Endodermal cell (in vitro differentiated cells): ENCODE results near the gene CMA1. TPM values are rescaled to one million over a fixed set of nuclear protein-coding genes. Genes with fewer than 3 reads are reported as not detected.
A peak's percentile ranks its signal among the peaks of the same experiment; 100 is the strongest.

Source experiments
- DNase-seq: peaks from one replicate; pipeline ENCODE4 v3.0.0-alpha.2; 2017
- H3K27ac ChIP-seq: 2 replicates; pipeline ENCODE4 v1.5.1; 2013; ENCODE audit warnings: mild to moderate bottlenecking, low read depth, low read length, moderate library complexity
- H3K27me3 ChIP-seq: 2 replicates; pipeline ENCODE4 v1.6.1; 2013; ENCODE audit warnings: mild to moderate bottlenecking, low read length, moderate library complexity; ENCODE audit not compliant: insufficient read depth, control insufficient read depth, poor library complexity, severe bottlenecking
- H3K36me3 ChIP-seq: 2 replicates; pipeline ENCODE4 v1.7.0; 2013; ENCODE audit warnings: mild to moderate bottlenecking, low read length, moderate library complexity; ENCODE audit not compliant: control insufficient read depth, insufficient read depth
- H3K4me1 ChIP-seq: one replicate; pipeline ENCODE4 v1.7.0; 2013; ENCODE audit warnings: low read length; ENCODE audit not compliant: control insufficient read depth, insufficient read depth
- H3K4me3 ChIP-seq: 2 replicates; pipeline ENCODE4 v1.5.1; 2013; ENCODE audit warnings: mild to moderate bottlenecking, low read length, moderate library complexity
- H3K9ac ChIP-seq: 2 replicates; pipeline ENCODE4 v1.6.1; 2013; ENCODE audit warnings: mild to moderate bottlenecking, low read length, moderate library complexity; ENCODE audit not compliant: poor library complexity, severe bottlenecking; ENCODE audit errors: extremely low read depth
- H3K9me3 ChIP-seq: 2 replicates; pipeline ENCODE4 v1.6.1; 2013; ENCODE audit warnings: mild to moderate bottlenecking, low read length, moderate library complexity; ENCODE audit not compliant: control insufficient read depth
- H3K27ac Mint-ChIP-seq: 2 replicates; pipeline ENCODE4 v1.8.0; 2020; ENCODE audit warnings: mixed read lengths
- H3K27me3 Mint-ChIP-seq: 2 replicates; pipeline ENCODE4 v1.8.0; 2021; ENCODE audit warnings: mild to moderate bottlenecking, mixed read lengths; ENCODE audit not compliant: insufficient read depth
- H3K36me3 Mint-ChIP-seq: 2 replicates; pipeline ENCODE4 v1.8.0; 2020; ENCODE audit warnings: low read depth, mixed read lengths
- H3K4me1 Mint-ChIP-seq: 2 replicates; pipeline ENCODE4 v1.8.0; 2020; ENCODE audit warnings: mixed read lengths
- H3K4me3 Mint-ChIP-seq: 2 replicates; pipeline ENCODE4 v1.8.0; 2020; ENCODE audit warnings: mild to moderate bottlenecking, moderate library complexity, mixed read lengths
- H3K9me3 Mint-ChIP-seq: 2 replicates; pipeline ENCODE4 v1.8.0; 2020; ENCODE audit warnings: mild to moderate bottlenecking, mixed read lengths
- WGBS, 2 experiments: methylation state at CpG; one replicate each; pipeline versions ENCODE4 v1.1.5 to v1.1.7; 2013; ENCODE audit warnings: missing lambda C conversion rate in 2 of 2, mixed read lengths in 1 of 2; ENCODE audit not compliant: insufficient coverage in 1 of 2, insufficient read length in 1 of 2; 5-methylcytosine and 5-hydroxymethylcytosine counted together
- total RNA-seq, 2 donors: library from RNA; stranded (reverse); fragmentation: NEBNext Ultra II Directional in 1 of 2; extraction: Animal tissue kit (Norgen Biotek cat#: 25700) in 1 of 2; gene quantifications; 2 replicates in 1 of 2; 3 replicates in 1 of 2; pipeline ENCODE4 v1.2.1, GENCODE V29; 2021
- TF ChIP-seq, protein P1 (sequence below): fragments of 200-600 bp; sonication (generic); conservative IDR thresholded peaks from 2 replicates; pipeline ENCODE4 v1.5.0; 2021; ENCODE audit warnings: antibody characterized with exemption, mild to moderate bottlenecking

CMA1 gene
- total RNA-seq, 2 donors from 2014 or later, result not detected

DNA sequence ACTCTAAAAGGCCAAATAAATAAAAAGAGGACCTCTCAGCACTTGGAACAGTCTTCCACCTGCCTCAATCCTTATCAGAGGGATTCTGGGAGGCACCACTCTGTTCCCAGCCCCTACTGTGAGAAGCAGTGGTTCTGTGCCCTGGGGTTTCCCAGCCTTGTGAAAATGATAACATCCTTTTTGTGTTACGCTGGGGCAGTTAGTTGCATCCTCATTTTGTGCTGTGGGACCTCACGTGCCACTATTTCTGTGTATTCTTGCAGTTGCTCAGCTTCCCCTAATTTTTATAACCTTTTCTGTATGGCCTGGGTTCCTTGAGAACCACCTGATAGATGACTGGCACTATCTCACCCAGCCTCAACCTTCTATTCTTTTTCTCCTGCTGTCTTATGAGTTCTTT is 10.8 kb upstream of the CMA1 start:
- no peaks in the 10 kb centered on the region for H3K36me3 Mint-ChIP-seq
- H3K4me1 Mint-ChIP-seq, result no peaks in the 10 kb centered on the region
- H3K4me3 Mint-ChIP-seq, result no peak overlapping the region
- Histone ChIP-seq H3K27me3 (no peaks in the 10 kb centered on the region), H3K9ac (no peak overlapping the region), H3K9me3 (no peaks in the 10 kb centered on the region), H3K4me3 (no peak overlapping the region), H3K27ac (no peak overlapping the region), H3K4me1 (no peaks in the 10 kb centered on the region), H3K36me3 (no peaks in the 10 kb centered on the region)
- peaks cover 14% of the 10 kb centered on the region for H3K27me3 Mint-ChIP-seq
- TF ChIP-seq, protein P1, sequence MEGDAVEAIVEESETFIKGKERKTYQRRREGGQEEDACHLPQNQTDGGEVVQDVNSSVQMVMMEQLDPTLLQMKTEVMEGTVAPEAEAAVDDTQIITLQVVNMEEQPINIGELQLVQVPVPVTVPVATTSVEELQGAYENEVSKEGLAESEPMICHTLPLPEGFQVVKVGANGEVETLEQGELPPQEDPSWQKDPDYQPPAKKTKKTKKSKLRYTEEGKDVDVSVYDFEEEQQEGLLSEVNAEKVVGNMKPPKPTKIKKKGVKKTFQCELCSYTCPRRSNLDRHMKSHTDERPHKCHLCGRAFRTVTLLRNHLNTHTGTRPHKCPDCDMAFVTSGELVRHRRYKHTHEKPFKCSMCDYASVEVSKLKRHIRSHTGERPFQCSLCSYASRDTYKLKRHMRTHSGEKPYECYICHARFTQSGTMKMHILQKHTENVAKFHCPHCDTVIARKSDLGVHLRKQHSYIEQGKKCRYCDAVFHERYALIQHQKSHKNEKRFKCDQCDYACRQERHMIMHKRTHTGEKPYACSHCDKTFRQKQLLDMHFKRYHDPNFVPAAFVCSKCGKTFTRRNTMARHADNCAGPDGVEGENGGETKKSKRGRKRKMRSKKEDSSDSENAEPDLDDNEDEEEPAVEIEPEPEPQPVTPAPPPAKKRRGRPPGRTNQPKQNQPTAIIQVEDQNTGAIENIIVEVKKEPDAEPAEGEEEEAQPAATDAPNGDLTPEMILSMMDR, result no peak
- no peak for DNase-seq
- 88 to 90% methylated on average over 2 of the region's 2 CpGs for WGBS, 2 experiments
- H3K27ac Mint-ChIP-seq, result no peak overlapping the region
- H3K9me3 Mint-ChIP-seq, result peaks cover 2% of the 10 kb centered on the region

DNA sequence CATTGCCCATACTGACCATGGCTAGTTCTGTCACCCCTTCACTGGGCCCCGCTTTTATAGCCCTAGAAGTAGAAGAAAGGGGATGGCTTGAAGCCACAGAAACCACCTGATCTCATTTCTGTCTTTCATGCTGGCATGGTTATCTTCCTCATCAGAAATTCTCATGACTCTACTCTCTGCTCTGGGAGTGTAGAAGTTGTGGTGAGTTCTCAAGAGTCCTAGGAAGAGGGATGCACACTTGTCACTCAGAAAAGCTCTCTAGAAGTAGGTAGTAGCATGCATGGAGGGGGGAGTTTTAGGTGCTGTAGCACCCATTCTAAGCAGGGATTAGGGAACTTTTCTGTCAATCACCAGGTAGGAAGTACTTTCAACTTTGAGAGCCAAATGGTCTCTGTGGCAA is 6.1 kb upstream of the CMA1 start:
- peaks cover 2% of the 10 kb centered on the region for H3K9me3 Mint-ChIP-seq
- WGBS, 2 experiments, result 93% methylated on average over 1 of the region's 1 CpG; no CpG with 5 or more reads in 1 of the 2 experiments

DNA sequence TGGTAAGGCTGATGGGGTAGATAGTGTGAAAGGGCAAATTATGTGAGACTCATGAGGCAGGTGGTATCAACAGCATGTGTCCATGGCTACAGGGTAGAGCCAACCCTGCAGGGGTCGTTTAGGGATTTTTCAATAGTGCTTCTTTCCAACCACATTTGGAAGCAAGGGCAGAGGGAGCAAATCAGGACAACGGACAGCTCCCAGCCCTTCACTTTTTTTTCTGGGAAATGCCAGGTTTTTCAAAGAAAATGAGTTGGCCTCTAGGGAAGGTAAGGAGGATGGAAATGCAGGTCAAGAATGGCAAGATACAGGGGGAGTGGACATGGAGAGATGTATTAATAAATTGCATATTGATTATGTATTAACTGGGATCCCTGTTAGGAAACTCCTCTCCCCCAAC is 4.9 kb upstream of the CMA1 start:
- Mint-ChIP-seq H3K36me3 (no peaks in the 10 kb centered on the region), H3K27me3 (peaks cover 7% of the 10 kb centered on the region), H3K4me1 (no peaks in the 10 kb centered on the region), H3K4me3 (no peak overlapping the region), H3K9me3 (peaks cover 2% of the 10 kb centered on the region), H3K27ac (no peak overlapping the region)
- 10 to 40% methylated on average over 1 to 2 of the region's 2 CpGs for WGBS, 2 experiments
- Histone ChIP-seq H3K9ac (no peak overlapping the region), H3K9me3 (no peaks in the 10 kb centered on the region), H3K36me3 (no peaks in the 10 kb centered on the region), H3K27me3 (peaks cover 23% of the 10 kb centered on the region), H3K27ac (no peak overlapping the region), H3K4me3 (no peak overlapping the region), H3K4me1 (no peaks in the 10 kb centered on the region)
- DNase-seq, result peak; percentile 81
- TF ChIP-seq, protein P1, result no peak

More for the DNA sequence above, 6.1 kb upstream of the CMA1 start:
- Mint-ChIP-seq H3K27ac (no peak overlapping the region), H3K27me3 (peaks cover 10% of the 10 kb centered on the region), H3K4me3 (no peak overlapping the region), H3K36me3 (no peaks in the 10 kb centered on the region), H3K4me1 (no peaks in the 10 kb centered on the region)
- Histone ChIP-seq H3K9me3 (no peaks in the 10 kb centered on the region), H3K4me3 (no peak overlapping the region), H3K27me3 (peaks cover 19% of the 10 kb centered on the region), H3K9ac (no peak overlapping the region), H3K4me1 (no peaks in the 10 kb centered on the region), H3K36me3 (no peaks in the 10 kb centered on the region), H3K27ac (no peak overlapping the region)
- TF ChIP-seq, protein P1, result no peak
- no peak for DNase-seq
